Kidney (tissue), 14 donors: ENCODE measurements around the gene LIFR. TPM values are rescaled to one million over a fixed set of nuclear protein-coding genes. Genes with fewer than 3 reads are reported as not detected.

Experiments used
- DNase-seq, 5 donors: peaks; one replicate each; pipeline ENCODE4 v3.0.0-alpha.2; 2013 to 2020
- FAIRE-seq: peaks from 2 replicates; lab custom pipeline; 2012; peaks lifted over from hg19 to GRCh38; lab: Jason Lieb, UNC
- H3K27ac ChIP-seq, 2 donors: one replicate each; pipeline ENCODE4 v1.7.0; 2013; ENCODE audit warnings: low read depth in 2 of 2, low read length in 2 of 2, inconsistent platforms in 1 of 2
- H3K27me3 ChIP-seq: one replicate; pipeline ENCODE4 v1.7.1; 2013; ENCODE audit warnings: low read length, inconsistent platforms; ENCODE audit not compliant: control insufficient read depth, insufficient read depth
- H3K36me3 ChIP-seq, 3 donors: one replicate each; pipeline versions ENCODE4 v1.7.0 to v1.7.1; 2013; ENCODE audit warnings: low read length in 3 of 3, control low read depth in 1 of 3, inconsistent platforms in 1 of 3; ENCODE audit not compliant: insufficient read depth in 3 of 3, control insufficient read depth in 2 of 3
- H3K4me1 ChIP-seq, 3 donors: one replicate each; pipeline versions ENCODE4 v1.7.0 to v1.7.1; 2013; ENCODE audit warnings: low read length in 3 of 3, inconsistent platforms in 1 of 3, low read depth in 1 of 3; ENCODE audit not compliant: control insufficient read depth in 2 of 3, insufficient read depth in 2 of 3
- H3K4me3 ChIP-seq, 3 donors: one replicate each; pipeline versions ENCODE4 v1.7.0 to v1.8.1; 2013; ENCODE audit warnings: low read length in 3 of 3, control low read depth in 1 of 3, inconsistent platforms in 1 of 3
- H3K9ac ChIP-seq, 3 donors: one replicate each; pipeline versions ENCODE4 v1.7.0 to v1.7.1; 2013; ENCODE audit warnings: low read length in 3 of 3, control low read depth in 1 of 3, inconsistent platforms in 1 of 3
- H3K9me3 ChIP-seq, 3 donors: one replicate each; pipeline versions ENCODE4 v1.7.0 to v1.7.1; 2013; ENCODE audit warnings: low read length in 3 of 3, control low read depth in 1 of 3, inconsistent platforms in 1 of 3; ENCODE audit not compliant: control insufficient read depth in 2 of 3, insufficient read depth in 1 of 3
- CTCF ChIP-seq: IDR thresholded peaks from 3 replicates; pipeline ENCODE4 v1.5.1; 2012; ENCODE audit warnings: mild to moderate bottlenecking, moderate library complexity, borderline replicate concordance; ENCODE audit not compliant: insufficient read depth; ENCODE audit errors: extremely low read depth
- intact Hi-C: fragments of 100-400 bp; cut with DNase I; formaldehyde crosslinking; loops from one replicate; pipeline ENCODE4 v1.11.1; 2022
- polyA plus RNA-seq: library from polyadenylated mRNA; stranded (reverse); fragments of 350-450 nt; fragmentation: Illumina TruSeq; extraction: RNeasy Lipid Tissue Mini Kit (QIAGEN cat#74804); gene quantifications from one replicate; pipeline ENCODE4 v1.2.3, GENCODE V29; 2014; ENCODE audit warnings: low read depth, low replicate concordance; ENCODE audit not compliant: insufficient read depth
- total RNA-seq: library from RNA; stranded (reverse); fragmentation: NEBNext Ultra II Directional; extraction: Animal tissue kit (Norgen Biotek cat#: 25700); gene quantifications from one replicate; pipeline ENCODE4 v1.2.1, GENCODE V29; 2021
- donor health status: control.
- donor health status: control.
- donor health status: control.
- donor health status: control.
- donor health status: control.
- donor health status: DM: yes; HTN: yes; CAD: no.
- donor health status: Normal renal cell carcinoma (clear cell type).

The LIFR gene
- total and polyA plus RNA-seq, 2 donors from 2014 or later, result 8.5 to 90.1 TPM

GRCh38 chr5:38448568-38449350 is 107.7 kb downstream of the LIFR start:
- intact Hi-C loops, result loop anchor here (10.0 kb wide), 1 partner anchor 356 kb away; no protein-coding TSS in a partner anchor
- FAIRE-seq, result no peak
- no peak for DNase-seq

DNA sequence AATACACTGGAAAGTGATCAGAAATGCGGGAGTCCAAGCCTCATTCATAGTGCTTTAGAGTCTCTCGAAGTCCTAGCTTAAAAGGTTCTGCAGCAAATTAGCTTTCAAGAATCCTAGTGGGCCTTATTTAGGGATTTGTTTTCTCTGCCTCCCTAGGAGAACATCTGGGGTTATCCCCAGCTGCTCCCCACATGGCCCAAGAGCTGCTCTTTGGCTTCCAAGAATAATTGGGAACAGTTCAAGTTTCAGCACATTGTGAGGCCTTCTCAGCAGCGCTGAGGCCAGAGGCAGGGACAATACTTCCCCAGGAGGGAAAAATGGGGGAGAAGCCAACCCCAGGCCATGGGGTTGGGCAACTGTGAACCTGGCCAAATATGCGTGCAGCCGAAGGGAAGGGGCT is 108.7 kb downstream of the LIFR start:
- H3K9ac ChIP-seq, result no peak overlapping the region
- intact Hi-C loops, result loop anchor here (10.0 kb wide), 1 partner anchor 357 kb away; no protein-coding TSS in a partner anchor

More at GRCh38 chr5:38448568-38449350, 107.7 kb downstream of the LIFR start:
- Histone ChIP-seq H3K27me3 (no peaks in the 10 kb centered on the region), H3K27ac (peak overlapping the region in 1 of 2 donors; percentile 28), H3K4me3 (no peak overlapping the region), H3K4me1 (peaks cover 0 to 7% (median 4%) of the 10 kb centered on the region in 3 donors), H3K9me3 (no peaks in the 10 kb centered on the region), H3K36me3 (no peaks in the 10 kb centered on the region), H3K9ac (no peak overlapping the region)
- no peak for TF ChIP-seq CTCF

DNA sequence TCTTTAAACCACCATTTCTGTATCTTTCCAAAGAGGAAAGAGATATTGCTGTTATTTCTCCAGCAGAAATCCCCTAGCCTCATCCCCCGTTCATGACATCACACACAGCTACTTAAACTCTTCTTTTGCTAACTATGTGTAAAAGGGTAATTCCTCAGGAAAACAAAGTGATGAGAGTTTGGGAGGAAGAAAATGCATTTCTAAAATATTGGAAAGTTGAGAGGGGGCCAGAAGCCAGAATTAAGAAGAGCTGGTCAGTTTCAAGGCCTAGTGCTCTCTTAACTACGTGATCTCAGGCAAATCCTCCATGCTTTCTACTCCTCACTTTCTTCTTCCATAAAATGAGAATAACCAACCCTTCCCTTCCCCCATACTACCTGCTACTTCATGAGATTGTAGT is 109.4 kb downstream of the LIFR start:
- no peaks in the 10 kb centered on the region for H3K36me3 ChIP-seq
- no peak overlapping the region for H3K27ac ChIP-seq
- intact Hi-C loops, result loop anchor here (10.0 kb wide), 1 partner anchor 358 kb away; no protein-coding TSS in a partner anchor
- H3K9me3 ChIP-seq, result no peaks in the 10 kb centered on the region
- DNase-seq, result no peak
- TF ChIP-seq CTCF, result no peak
- H3K4me1 ChIP-seq, result peaks cover 0 to 7% (median 4%) of the 10 kb centered on the region in 3 donors
- H3K9ac ChIP-seq, result no peak overlapping the region
- H3K4me3 ChIP-seq, result peak overlapping the region in 1 of 3 donors; percentile 55
- FAIRE-seq, result no peak
- H3K27me3 ChIP-seq, result no peaks in the 10 kb centered on the region

More for the DNA sequence above, 108.7 kb downstream of the LIFR start:
- peak overlapping the region in 1 of 2 donors; percentile 36 for H3K27ac ChIP-seq
- DNase-seq (no peak), FAIRE-seq (no peak)
- H3K27me3 ChIP-seq, result no peaks in the 10 kb centered on the region
- no peak for TF ChIP-seq CTCF
- no peak overlapping the region for H3K4me3 ChIP-seq
- H3K4me1 ChIP-seq, result peaks cover 0 to 7% (median 4%) of the 10 kb centered on the region in 3 donors
- no peaks in the 10 kb centered on the region for H3K36me3 ChIP-seq
- no peaks in the 10 kb centered on the region for H3K9me3 ChIP-seq
